SK-N-SH (cell line): ENCODE measurements around the gene SPTAN1.

Experiments used
- CTCF ChIP-seq: fragments of 200-600 bp; sonication (generic); IDR thresholded peaks from 2 replicates; pipeline ENCODE4 v1.6.1; 2017; ENCODE audit warnings: antibody characterized with exemption, mild to moderate bottlenecking, moderate library complexity
- EZH2phosphoT487 ChIP-seq: fragments of 200-600 bp; sonication (generic); IDR thresholded peaks from 2 replicates; pipeline ENCODE4 v1.6.1; 2017; ENCODE audit warnings: low read depth, mixed run types, mild to moderate bottlenecking, antibody characterized with exemption, moderate library complexity, borderline replicate concordance
- FOXM1 ChIP-seq: IDR thresholded peaks from 2 replicates; pipeline ENCODE4 v1.4.0; 2012; ENCODE audit warnings: low read depth, mild to moderate bottlenecking
- GABPA ChIP-seq: IDR thresholded peaks from 2 replicates; pipeline ENCODE4 v1.4.0; 2012; ENCODE audit warnings: low read depth, mild to moderate bottlenecking
- JUND ChIP-seq: IDR thresholded peaks from 2 replicates; pipeline ENCODE4 v1.4.0; 2012
- MEF2A ChIP-seq: IDR thresholded peaks from 2 replicates; pipeline ENCODE4 v1.4.0; 2012; ENCODE audit warnings: low read depth, borderline replicate concordance
- NFIC ChIP-seq: IDR thresholded peaks from 2 replicates; pipeline ENCODE4 v1.4.0; 2012; ENCODE audit warnings: borderline replicate concordance
- NRF1 ChIP-seq: IDR thresholded peaks from 2 replicates; pipeline ENCODE4 v1.6.1; 2012; ENCODE audit warnings: low read depth, mild to moderate bottlenecking, low read length
- POLR2AphosphoS5 ChIP-seq: IDR thresholded peaks from 2 replicates; pipeline ENCODE4 v1.6.1; 2012; ENCODE audit warnings: low read depth, low read length
- REST ChIP-seq: IDR thresholded peaks from 2 replicates; pipeline ENCODE4 v1.6.1; 2012; ENCODE audit warnings: mild to moderate bottlenecking, low read depth, low read length, moderate library complexity
- TAF1 ChIP-seq: IDR thresholded peaks from 2 replicates; pipeline ENCODE4 v1.6.1; 2012; ENCODE audit warnings: low read depth, mild to moderate bottlenecking, low read length, moderate library complexity, borderline replicate concordance
- TCF12 ChIP-seq: IDR thresholded peaks from 2 replicates; pipeline ENCODE4 v1.4.0; 2012
- USF2 ChIP-seq: fragments of 150-350 bp; IDR thresholded peaks from 2 replicates; pipeline ENCODE4 v1.6.1; 2017; ENCODE audit warnings: antibody characterized with exemption, low read length, low read depth, borderline replicate concordance
- TF ChIP-seq, protein P1 (sequence below): IDR thresholded peaks from 2 replicates; pipeline ENCODE4 v1.4.0; 2012; ENCODE audit warnings: low read depth

GRCh38 chr9:128657344-128657704, 104.9 kb downstream of the SPTAN1 start:
- no peak for TF ChIP-seq POLR2AphosphoS5
- no peak for TF ChIP-seq TCF12
- TF ChIP-seq MEF2A: no peak
- TF ChIP-seq, protein P1, sequence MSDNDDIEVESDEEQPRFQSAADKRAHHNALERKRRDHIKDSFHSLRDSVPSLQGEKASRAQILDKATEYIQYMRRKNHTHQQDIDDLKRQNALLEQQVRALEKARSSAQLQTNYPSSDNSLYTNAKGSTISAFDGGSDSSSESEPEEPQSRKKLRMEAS: no peak
- TF ChIP-seq EZH2phosphoT487: no peak
- no peak for TF ChIP-seq CTCF
- no peak for TF ChIP-seq TAF1
- no peak for TF ChIP-seq USF2
- no peak for TF ChIP-seq FOXM1
- no peak for TF ChIP-seq GABPA
- no peak for TF ChIP-seq REST
- no peak for TF ChIP-seq JUND
- TF ChIP-seq NRF1: no peak
- no peak for TF ChIP-seq NFIC
